DMS53 treated with DMSO at 0.1 percent for 48 hours (cell line): ENCODE data around the gene GNPAT.

Experiments used
- DNase-seq: peaks from one replicate; lab custom pipeline; 2025; ENCODE audit not compliant: unreplicated experiment; lab: John Stamatoyannopoulos, UW

GNPAT gene

GRCh38 chr1:231313661-231314060 is 72.6 kb downstream of the GNPAT start:
- DNase-seq: no peak

- DNase-seq: peak; percentile 7
Observed at GRCh38 chr1:231315887-231316286, 74.9 kb downstream of the GNPAT start.

GRCh38 chr1:231317306-231318014 is 76.4 kb downstream of the GNPAT start:
- no peak for DNase-seq

- no peak for DNase-seq
Observed at GRCh38 chr1:231318015-231318355, 77.0 kb downstream of the GNPAT start.

DNA sequence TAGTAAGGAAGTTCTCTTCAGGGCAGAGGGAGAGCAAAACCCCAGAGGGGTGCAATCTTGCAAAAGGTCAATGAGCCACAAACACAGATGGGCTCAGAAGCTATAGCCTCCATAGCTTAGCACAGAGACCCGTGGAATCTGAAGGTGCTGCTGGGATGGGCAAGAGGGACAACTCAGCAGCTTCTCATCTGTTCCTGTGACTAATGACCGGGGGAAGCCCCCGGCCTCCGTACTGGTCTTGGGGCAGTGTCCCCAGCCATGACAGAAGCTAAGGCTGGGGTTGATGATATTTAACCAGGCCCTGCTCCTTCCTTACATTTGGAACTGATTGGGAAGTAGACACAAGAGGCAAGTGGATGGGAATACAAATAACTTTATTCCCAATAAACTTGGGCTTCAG is 77.6 kb downstream of the GNPAT start:
- no peak for DNase-seq

DNA sequence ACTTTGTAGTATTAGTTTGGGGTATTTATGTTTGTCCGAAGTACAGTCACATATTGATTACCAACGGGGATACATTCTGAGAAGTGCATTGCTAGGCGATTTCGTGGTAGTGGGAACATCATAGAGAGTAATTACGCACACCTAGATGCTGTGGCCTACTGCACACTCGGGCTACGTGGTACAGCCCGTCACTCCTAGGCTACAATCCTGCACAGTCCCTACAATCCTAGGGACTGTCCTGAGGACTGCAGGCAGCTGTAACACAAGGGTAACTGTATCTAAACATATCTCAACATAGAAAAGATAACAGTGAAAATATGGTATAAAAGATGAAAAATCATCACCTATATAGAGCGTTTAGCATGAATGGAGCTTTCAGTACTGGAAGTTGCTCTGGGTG is 78.1 kb downstream of the GNPAT start:
- DNase-seq: no peak

- no peak for DNase-seq
Observed at GRCh38 chr1:231322880-231323530, 82.0 kb downstream of the GNPAT start.

- DNase-seq: no peak
Observed at GRCh38 chr1:231324660-231325059, 83.6 kb downstream of the GNPAT start.

DNA sequence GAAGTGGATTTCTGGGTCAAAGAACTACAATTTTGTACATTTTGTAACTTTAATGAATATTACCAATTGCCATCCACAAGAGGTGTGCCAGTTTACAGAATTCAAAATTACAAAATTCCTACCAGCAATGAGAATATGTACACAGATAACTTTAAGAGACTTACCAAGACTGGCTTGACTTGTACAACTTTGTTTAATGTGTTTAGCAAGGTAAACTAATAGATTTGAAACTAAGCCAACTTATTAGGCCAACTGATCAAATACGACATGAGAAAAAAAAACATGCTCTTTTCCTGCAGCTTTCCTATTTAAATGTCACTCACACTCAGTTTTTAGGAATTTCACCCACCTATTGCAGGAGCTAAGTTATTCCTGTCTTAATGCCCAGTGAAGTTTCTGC is 85.2 kb downstream of the GNPAT start:
- no peak for DNase-seq
